NCI-H2227 treated with DMSO at 0.1 percent for 48 hours (cell line): ENCODE results near the gene PRRT1.
"Not testable (repeated sequence)": the region's sequence is repeated elsewhere in the genome, so short reads cannot be mapped to it uniquely, and the experiment has no call there.

Experiments
- DNase-seq: peaks from one replicate; lab custom pipeline; 2025; lab: John Stamatoyannopoulos, UW

Gene PRRT1

DNA sequence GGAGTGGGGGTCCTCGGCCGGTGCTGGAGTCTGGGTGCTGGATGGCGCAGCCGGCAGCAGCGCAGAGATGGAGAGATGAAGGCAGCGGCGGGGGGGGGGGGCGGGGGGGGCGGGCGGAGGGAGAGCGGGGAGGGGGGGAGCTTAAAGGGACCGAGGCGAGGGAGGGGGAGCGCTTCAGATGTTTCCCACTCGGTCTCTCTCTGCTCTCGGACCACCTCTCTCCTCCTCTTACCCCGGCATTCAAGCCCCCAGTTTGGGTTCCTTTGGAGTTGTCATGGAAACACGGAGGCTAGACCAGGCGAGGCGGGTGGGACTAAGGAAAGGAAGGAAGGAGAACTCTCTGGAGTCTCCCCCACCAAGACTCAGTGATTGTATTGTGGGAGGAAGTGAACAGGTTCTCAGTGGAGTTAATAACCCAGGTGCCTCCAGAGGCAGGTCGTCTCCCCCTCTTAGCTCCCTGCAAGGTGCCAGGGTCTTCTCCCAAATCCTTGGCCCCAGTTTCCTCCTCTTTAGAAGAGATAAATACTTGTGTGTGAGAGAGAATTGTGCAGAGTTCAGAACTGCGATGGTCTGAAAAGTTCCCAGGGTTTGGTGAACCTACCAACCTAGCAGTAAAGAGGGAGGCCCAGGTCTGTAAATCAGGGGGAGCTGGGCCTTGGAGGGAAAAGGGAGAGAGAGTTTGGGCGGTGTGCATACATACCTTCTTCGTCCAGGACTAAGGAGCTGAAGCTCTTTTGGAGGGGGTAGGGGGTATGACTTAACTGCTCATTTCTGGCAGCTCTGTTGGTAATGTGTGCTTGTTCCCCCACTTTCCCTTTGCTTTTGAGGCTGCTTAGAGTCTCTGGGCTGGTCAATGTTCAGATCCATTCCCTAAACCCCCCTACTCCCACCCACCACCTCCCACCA lies at the start of gene PRRT1:
Gene PRRT1 (minus strand): TSS at position 77 of the 906 bp plus-strand sequence. CDS start 112 bp downstream, outside the sequence.
- DNase-seq, result no peak

DNA sequence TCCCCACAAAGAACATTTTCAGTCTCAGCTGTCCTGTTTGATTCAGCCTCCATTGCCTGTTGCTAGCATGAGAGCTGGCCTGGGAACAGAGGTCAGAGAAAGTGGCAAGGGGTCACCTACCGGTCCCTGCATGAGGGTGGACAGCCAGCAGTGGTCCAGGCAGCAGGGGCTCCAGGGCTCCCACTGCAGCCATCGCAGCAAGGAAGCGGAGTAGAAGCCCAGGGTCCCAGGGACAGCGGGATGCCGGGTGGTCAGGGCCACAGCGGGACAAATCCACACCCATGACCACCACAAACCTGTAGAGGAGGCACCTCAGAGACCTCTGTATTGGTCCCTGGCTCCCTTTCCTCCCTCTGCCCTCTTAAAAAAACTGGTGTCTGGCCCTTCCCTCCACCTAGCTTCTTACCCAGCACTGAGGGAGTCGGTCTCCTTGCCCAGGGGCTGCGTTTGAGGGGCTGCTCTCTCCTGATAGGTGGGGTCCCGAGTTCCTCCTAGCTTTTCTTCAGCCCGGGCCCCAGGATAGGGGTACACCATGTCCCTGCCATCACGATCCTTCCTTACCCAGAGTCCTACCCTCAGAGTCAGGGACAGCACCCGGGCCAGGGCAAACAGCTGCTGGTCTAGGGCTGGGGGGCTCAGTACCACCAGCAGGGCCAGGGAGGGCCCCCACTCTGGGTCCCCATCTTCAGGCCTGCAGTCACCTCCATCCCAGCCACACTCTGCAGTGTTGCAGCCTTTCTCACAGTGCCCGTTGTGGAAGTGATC lies 49.2 kb upstream of the PRRT1 start:
- no peak for DNase-seq

DNA sequence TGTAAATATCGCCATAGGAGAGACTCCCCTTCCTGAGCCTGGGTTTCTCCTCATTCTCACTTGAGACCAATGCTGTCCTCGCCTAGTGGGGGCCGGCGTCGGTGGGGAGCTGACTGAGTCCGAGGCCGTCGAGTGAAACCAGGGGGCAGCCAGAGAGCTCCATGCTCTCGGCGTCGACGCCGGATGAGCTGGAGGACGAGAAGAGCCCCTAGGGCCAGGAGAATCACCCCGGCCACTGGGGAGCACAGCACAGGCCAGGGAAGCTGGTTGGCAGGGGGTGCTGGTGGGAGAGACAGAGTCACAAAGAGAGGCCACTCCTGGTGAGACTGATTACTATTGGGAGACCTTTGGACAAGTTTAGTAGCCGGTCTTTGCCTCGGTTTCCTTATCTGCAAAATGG lies 47.1 kb upstream of the PRRT1 start:
- DNase-seq, result no peak

DNA sequence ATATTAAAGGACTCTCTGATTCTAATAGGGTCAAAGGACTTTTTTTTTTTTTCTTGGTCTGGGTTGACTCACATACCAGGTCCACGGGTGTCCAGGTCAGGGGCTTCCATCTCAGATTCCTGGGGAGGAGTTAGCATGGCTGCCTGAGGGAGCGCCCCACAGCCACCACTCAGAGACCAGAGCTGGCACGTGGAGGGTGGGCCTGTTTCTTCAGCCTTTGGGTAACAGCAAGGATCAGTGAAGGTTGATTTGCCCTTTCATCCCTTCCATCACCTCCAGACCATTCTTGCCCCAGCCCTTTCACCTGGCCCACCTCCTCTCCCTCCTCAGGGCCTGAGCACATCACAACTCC lies 46.6 kb upstream of the PRRT1 start:
- DNase-seq, result no peak

DNA sequence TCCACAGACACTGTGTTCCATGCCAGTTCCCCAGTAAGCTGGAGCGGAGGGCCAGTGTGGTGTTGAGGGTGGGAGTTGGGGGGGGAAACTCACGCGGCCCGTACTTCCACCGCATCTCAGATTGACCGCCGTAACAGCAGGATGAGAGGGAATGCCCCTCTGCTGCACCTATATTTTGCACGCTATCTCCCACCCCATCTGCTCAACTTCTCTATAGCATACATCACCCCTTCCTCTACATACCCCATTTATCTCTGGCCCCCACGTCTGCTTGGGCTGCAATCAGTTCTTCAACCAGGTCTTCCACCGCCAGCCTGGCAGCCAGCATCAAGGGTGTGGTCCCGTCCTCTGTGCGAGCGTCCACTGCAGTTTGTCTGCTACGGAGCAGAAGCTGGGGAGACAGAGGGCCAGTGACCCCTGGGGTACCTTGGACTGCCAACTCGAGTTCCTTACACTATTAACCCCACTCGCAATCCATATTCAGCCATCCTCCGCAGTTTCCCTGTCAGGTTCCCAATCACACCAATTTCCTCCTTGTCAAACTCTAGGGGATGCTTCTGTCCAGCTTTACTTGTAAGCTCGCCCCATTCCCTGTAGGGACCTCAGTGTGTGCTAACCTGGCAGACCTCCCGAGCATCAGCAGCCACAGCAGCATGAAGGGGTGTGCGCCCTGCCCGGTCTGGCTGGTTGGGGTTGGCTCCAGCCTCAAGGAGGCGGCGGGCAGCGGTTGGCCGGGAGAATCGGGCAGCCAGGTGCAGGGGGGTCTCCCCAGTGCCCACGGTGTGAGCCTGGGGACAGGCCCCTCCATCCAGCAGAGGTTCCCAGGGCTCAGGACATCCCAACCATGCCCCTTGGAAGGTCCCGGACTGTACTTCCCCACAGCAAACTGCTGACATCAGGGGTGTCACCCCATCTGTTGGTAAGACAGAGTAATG lies 45.2 kb upstream of the PRRT1 start:
- DNase-seq, result peak; percentile 68

DNA sequence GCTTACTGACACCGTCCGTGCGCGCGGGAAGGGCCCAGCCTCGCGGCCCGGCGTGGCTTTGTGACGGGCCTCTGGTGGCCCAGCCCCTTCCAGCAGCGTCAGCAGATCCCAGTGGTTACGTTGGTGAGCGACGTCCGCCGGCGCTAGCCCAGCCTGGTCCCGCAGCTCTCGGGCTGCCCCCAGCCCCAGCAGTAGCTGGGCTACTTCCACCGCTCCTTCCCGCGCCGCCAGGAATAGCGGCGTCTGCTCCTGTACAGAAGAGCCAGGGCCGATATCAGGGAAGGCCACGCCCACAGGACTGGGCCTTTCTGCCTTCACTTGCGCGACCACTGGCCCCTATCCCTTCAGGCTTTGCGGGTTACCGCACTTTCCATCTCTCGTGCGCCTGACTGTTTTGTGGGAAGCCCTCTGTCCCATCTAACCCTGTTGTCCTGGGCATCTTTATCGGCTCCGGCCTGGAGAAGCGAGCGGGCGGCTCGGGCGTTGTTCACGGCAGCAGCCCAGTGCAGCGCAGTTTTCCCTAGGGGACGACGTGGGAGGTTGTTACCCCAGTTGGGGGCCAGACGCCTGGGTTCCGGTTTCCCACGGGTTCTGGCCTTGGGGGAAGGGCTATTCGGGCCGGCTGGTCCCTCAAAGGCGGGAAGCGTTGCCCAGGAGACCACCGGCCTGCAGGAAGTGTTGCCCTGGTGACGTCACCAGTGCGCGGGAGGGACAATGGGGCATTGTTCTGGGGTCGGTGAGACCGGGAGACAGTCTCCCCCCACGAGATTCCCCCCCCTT lies 44.4 kb upstream of the PRRT1 start:
- peak; percentile 81 for DNase-seq

DNA sequence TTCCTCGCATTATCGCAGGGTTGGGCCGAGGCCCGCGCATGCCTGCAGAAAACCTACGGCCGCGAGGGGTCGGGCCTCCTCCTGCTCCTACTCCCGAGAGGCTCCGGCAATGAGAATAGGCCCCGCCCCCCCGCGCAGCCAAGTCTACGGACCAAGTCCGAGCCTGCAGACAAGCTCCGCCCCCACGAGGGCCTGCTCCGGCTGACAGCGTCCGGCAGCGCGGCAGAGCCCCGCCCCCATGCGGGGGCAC lies 43.8 kb upstream of the PRRT1 start:
- DNase-seq, result peak; percentile 99

DNA sequence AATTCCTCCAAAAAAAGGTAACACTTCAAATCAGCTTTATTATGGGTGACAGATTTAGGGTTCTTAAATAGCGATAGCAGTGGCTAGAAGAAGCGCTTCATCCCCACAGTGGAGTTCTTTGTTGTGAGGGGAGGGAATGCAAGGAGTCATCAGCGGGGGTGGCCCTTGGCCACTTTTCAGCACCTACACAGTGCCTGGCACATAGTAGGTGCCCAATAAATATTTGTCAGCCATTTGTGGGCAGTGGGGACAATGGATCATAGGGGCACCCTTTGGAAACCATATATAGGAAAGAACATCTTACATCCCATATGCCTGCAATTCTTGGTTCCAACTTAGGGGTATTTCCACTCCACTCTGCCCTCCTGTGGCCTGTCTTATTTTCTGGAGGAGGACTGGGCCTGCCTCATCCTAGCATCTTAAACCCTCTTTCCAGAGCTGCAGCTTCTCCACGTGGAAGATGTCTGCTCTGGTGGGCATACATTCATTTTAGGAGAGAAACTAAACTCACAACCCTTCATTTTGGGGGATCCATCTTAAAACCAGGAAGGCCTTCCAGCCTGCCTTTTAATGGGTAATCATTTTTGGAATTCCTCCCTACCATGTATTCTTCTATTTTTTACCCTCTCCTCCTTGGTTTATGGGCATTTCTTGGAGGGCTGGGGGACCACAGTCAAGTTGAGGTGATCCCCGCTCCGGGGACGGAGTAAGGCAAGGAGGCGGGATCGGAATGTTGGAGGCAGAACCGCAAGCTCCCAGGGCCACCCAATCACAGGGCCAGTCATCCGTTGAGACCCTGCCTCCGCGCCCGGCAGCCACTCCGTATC lies 43.3 kb upstream of the PRRT1 start:
- DNase-seq, result peak; percentile 58

DNA sequence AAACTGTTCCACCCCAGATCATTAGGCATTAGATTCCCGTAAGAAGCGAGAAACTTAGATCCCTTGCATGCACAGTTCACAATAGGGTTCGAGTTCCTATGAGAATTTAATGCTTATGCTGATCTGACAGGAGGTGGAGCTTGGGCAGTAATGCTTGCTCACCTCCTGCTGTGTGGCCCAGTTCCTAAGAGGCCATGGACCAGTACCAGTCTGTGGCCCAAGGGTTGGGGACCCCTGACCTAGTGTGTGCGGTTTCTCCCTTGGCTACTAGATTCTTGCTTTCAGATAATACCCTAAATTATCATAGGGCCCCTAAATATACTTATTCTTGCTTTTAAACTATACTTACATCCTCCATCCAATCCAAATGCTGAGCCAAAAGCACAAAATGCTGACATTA lies 42.6 kb upstream of the PRRT1 start:
- no peak for DNase-seq

DNA sequence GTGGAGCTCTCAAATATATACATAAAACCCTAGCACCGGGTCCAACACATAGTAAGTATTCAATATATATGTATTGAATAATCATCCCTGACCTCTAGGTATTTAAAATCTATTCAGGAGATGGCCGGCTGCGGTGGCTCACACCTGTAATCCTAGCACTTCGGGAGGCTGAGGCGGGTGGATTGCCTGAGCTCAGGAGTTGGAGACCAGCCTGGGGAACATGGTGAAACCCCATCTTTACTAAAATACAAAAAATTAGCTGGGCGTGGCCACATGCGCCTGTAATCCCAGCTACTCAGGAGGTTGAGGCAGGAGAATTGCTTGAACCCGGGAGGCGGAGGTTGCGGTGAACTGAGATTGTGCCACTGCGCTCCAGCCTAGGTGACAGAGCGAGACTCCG lies 41.4 kb upstream of the PRRT1 start:
- not testable (repeated sequence) for DNase-seq

DNA sequence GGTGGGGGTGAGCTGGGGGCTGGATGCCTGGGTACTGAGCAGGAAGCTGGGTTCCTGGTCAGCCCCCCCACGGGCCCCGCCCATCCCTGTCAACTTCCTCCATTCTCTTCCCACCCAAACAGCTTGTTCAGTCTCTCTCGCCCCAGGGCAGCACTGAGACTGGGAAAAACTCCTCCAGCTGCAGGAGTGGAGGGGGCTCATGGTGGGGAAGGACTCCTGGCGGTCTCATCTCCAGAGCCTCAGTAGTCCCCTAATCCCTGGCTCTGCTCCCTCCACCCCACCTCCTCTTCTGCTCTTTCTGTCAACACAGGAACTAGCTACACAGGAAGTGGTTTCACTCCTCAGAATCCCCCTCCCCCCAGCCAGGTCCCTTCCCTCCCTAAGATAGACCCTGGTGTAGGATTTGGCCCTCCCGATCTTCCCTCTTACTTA lies 40.9 kb upstream of the PRRT1 start, which contains the start of gene GPSM3:
Gene GPSM3 (minus strand): TSS at position 36 of the 432 bp plus-strand sequence. CDS start 130 bp downstream, outside the sequence.
- DNase-seq, result no peak

DNA sequence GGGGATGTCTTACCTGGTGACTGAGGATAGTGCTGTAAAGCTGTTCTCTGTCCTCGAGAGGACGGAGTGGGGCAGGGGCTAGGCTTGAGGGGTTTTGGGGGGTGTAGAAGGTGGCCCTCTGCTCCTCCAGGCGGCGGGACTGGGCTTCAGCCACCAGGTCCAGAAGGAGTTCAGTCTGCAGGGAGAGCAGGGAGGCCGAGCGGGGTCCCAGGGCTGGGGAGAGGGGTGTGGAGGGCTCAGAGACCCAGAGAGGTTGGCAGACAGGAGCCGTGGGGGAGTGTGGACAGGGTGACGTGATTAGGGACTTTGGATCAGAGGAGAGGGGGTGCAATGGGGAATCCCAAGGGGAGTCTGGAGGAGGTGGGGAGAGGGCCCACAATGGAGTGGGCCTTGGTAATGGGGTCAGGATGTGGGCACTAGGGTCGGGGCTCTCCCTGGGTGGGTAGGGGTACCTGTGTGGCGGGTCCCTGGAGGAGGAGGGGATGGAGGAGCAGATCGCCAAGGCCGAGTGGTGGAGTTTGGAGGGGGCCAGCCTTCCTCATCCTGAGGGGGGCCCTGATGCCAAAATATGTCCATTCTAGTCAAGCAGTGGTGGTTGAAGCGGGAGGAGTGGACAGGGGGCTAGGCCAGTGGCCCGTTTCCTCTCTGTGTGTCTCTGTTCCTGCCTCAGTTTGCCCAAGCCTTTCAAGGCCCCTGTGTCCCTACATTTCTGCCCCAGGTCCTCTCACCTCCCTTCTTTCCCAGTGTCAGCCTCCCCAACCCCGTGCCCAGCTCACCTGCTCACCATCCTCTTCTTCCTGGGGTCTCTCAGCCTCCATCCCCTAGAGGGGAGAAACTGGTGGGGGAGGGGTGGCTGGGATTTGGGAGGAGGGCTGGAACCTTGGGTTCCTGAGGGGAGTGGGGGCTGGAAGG lies 40.2 kb upstream of the PRRT1 start:
- DNase-seq, result no peak

DNA sequence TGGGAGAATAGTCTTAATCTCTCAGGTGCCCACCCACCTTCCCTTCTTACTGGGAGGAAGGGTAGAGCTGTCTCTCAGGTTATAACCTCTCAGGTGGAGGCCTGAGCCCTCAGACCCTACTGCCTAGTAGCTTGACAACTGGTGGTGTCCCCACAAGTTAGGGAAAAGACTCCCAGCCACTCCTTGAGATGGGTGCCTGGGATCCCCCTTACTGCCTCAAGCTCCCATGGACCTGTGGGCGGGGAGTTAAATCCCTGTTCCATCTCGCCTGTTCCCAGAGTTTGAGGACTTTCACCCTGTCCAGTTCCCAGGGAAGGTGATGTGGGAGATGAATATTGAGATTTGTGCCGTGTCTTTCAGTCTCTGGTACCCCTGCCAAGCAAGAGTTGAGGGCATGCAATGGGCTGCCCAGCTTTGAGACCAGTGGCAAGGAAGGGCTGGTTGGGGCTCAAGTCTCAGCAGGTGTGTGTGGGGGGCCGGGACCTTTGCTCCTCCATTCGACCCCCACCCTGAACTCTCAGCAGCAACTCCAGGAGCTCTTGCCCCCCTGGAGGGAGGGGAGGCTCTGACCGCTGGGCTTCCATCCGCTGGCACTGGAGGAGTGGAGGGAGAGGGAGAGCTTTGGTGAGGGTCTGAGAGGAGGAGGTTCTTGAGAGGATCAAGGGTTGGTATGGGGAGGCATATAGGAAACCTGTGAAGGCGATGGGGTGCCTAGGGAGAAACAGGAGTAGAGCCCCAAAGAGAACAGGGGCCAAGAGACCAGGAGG lies 39.4 kb upstream of the PRRT1 start:
- DNase-seq, result no peak

DNA sequence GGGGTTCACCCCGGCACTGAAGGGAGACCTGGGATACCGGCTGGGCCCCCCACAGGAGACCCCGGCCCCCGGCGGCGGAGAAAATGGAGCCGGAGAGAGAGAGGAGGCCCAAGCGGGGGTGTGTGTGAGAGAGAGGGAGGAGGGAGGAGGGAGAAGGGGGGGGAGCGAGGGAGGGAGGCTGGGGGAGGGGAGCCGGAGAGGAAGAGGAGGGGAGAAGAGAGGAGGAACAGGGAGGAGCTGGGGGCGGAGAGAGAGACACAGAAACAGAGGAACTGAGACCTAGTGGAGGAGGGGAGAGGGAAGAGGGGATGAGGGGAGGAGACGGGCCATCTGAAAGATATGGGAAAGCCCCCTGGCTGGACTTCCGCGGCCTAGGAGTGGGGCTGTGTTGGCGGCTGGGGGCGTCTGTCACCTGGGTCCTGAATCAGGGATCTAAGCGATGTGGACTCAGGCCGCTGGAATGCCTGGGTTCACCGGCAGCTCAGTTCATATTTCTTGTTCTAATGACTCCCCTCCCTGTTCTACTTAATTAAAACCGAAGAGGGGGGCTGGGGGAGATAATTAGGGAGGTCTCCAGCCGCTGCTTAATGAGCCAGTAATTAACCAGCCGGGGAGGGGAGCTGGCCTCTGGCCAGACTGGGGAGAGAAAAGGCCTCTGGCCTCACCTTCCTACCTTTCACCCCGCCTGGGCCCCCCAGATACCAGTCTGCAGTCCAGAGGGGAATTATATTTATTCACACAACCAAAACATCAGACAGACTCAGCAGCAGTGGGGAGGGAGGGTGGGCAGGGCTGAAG lies 38.5 kb upstream of the PRRT1 start, which contains the start of gene PBX2:
Gene PBX2 (minus strand): TSS at position 149 of the 798 bp plus-strand sequence. CDS start 287 bp downstream, outside the sequence.
- peak; percentile 59 for DNase-seq

DNA sequence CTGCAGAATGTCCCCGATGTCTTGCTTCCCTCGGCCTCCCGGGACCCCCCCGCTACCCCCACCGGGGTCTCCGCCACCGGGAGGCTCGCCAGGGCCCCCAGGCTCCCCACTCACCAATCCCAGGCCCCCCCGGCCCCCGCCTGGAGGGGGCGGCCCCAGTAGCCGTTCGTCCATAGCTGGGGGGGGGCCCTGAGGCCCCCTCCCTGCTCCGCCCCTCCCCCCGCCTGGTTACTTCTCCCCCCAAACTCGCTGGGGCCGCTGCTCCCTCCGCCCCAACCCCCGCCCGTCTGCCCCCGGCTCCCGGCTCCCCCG lies 38.0 kb upstream of the PRRT1 start:
- no peak for DNase-seq

DNA sequence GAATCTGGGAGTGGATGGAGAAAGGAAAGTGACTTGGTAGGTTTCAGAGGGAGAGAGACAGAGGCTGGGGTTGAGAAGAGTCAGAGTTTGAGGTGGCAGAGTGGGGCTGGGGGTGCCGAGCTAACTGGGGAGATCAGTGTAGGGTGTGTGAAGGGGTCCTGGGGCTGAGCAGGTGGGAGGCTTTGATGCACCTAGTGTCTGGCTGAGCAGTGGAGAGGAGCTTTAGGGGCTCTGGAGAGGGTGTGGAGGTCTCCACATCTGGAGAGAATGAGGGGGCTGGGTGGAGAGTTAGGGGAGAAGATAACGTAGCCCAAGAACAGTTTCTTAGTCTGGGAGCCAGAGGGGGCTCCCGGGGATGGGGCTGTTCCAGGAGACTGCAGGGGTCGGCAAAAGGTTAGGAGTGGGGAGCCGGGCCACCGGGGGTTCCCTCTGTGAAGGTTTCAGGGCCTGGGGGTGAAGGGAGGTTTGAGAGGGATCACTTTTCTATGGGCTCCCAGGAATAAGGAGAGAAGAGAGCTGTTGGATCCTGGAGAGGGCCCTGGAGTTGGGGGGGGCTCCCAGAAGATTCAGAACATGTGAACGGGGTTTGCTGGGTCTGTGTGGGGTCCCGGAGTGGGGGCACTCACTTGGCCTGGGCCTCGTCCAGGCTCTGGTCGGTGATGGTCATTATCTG lies 37.5 kb upstream of the PRRT1 start:
- DNase-seq, result no peak

DNA sequence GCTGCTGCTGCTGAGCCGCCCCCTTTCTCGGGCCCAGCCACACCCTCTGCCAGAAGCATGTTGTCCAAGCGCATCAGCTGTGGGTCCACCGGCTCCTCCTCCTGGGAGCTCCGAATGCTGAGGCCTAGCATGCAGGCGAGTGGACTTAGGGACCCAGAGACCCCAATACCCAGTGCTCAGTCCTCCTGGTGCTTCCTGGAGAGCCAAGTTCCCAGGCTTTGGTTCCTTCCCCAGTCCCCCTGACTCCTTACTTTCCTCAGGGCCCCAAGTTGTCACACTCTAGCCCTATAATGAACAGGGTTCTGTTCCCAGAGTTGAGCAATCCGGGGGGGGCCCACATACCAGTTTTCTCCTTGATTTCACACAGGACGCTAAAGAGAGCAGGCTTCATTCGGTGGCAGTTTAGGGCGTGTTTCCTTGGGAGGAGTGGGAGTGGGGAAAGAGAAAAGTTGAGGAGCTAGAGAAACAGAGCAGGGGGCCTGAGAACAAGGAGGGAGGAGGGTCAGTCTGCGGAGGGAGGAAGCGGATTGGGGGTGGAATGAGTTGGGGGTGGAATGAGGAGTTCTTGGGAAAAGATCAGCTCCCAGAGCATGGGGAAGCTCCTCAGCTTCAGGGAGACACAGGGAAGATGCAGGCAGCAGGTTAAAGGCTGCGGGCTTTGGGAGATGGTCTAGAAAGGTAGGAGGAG lies 36.8 kb upstream of the PRRT1 start:
- peak; percentile 2 for DNase-seq
